Breast epithelium (tissue), 4 donors: ENCODE results near the gene COG8. TPM values are rescaled to one million over a fixed set of nuclear protein-coding genes. Genes with fewer than 3 reads are reported as not detected.

ENCODE experiments used
- DNase-seq, 2 donors: peaks; one replicate each; pipeline ENCODE4 v3.0.0-alpha.2; 2019; ENCODE audit warnings: low spot score in 2 of 2
- H3K27ac ChIP-seq, 2 donors: fragments of 200-600 bp; sonication (generic) in 1 of 2; one replicate each; pipeline ENCODE4 v1.5.1; 2016 to 2019; ENCODE audit warnings: mild to moderate bottlenecking in 1 of 2
- H3K27me3 ChIP-seq, 2 donors: fragments of 200-600 bp; sonication (generic) in 1 of 2; one replicate each; pipeline versions ENCODE4 v1.5.1 to v1.6.0; 2017 to 2019; ENCODE audit warnings: control low read depth in 1 of 2, mild to moderate bottlenecking in 1 of 2
- H3K36me3 ChIP-seq: fragments of 200-600 bp; one replicate; pipeline ENCODE4 v1.5.1; 2019
- H3K4me1 ChIP-seq, 2 donors: fragments of 200-600 bp; sonication (generic); one replicate each; pipeline ENCODE4 v1.5.1; 2016 to 2019; ENCODE audit warnings: control low read depth in 1 of 2
- H3K4me3 ChIP-seq, 3 donors: fragments of 200-600 bp; sonication (generic); 1 replicate in 2 of 3; 2 replicates in 1 of 3; pipeline ENCODE4 v1.5.1; 2016 to 2019; ENCODE audit warnings: mild to moderate bottlenecking in 3 of 3, moderate library complexity in 2 of 3
- H3K9me3 ChIP-seq, 2 donors: fragments of 200-600 bp; sonication (generic) in 1 of 2; one replicate each; pipeline ENCODE4 v1.5.1; 2016 to 2019; ENCODE audit warnings: control low read depth in 1 of 2
- POLR2A ChIP-seq: fragments of 450-650 bp; IDR thresholded peaks from one replicate; pipeline ENCODE4 v1.6.1; 2016; ENCODE audit warnings: antibody characterized with exemption, mild to moderate bottlenecking, moderate library complexity
- POLR2AphosphoS5 ChIP-seq, 3 donors: sonication (generic); formaldehyde crosslinking; IDR thresholded peaks; one replicate each; pipeline ENCODE4 v1.6.1; 2017; ENCODE audit warnings: antibody characterized with exemption in 3 of 3
- intact Hi-C: fragments of 100-400 bp; cut with DNase I; formaldehyde crosslinking; loops from one replicate; pipeline ENCODE4 v1.15.1; 2023; ENCODE audit warnings: low total_unique reads
- total RNA-seq, 3 donors: library from RNA; depleted of rRNA; stranded (reverse); fragments of >200 nt; gene quantifications; one replicate each; pipeline ENCODE4 v1.1.0, GENCODE V29; 2016
- TF ChIP-seq, protein P1 (sequence below), 3 donors: fragments of 450-650 bp; IDR thresholded peaks; one replicate each; pipeline ENCODE4 v1.5.1; 2016 to 2017; ENCODE audit warnings: antibody characterized with exemption in 3 of 3, mild to moderate bottlenecking in 3 of 3, moderate library complexity in 3 of 3

Gene COG8
- total RNA-seq, 3 donors from 2014 or later: 40.2 to 52.8 (median 44.9) TPM

DNA sequence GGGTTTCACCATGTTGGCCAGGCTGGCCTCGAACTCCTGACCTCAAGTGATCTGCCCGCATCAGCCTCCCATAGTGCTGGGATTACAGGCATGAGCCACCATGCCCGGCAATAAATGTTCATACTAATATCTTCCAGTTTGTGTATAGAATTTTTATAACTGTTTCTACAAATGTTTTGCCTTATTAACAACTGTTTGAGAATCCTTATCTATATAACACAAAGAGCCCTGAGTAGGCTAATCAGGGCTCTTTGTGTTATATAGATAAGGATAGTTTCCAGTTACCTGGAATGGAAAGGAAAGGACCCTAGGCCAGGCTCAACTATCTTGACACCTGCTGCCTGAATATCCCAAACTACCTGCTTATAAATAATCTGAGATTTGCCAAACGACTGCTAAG, 29.5 kb upstream of the COG8 start:
- Histone ChIP-seq H3K4me1 (no peaks in the 10 kb centered on the region), H3K36me3 (no peaks in the 10 kb centered on the region), H3K27me3 (no peaks in the 10 kb centered on the region), H3K27ac (no peak overlapping the region), H3K4me3 (no peak overlapping the region), H3K9me3 (no peaks in the 10 kb centered on the region)
- TF ChIP-seq, protein P1, sequence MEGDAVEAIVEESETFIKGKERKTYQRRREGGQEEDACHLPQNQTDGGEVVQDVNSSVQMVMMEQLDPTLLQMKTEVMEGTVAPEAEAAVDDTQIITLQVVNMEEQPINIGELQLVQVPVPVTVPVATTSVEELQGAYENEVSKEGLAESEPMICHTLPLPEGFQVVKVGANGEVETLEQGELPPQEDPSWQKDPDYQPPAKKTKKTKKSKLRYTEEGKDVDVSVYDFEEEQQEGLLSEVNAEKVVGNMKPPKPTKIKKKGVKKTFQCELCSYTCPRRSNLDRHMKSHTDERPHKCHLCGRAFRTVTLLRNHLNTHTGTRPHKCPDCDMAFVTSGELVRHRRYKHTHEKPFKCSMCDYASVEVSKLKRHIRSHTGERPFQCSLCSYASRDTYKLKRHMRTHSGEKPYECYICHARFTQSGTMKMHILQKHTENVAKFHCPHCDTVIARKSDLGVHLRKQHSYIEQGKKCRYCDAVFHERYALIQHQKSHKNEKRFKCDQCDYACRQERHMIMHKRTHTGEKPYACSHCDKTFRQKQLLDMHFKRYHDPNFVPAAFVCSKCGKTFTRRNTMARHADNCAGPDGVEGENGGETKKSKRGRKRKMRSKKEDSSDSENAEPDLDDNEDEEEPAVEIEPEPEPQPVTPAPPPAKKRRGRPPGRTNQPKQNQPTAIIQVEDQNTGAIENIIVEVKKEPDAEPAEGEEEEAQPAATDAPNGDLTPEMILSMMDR (IDR thresholded peaks at IDR 0.05): no peak
- TF ChIP-seq POLR2AphosphoS5 (IDR thresholded peaks at IDR 0.05) (no peak), POLR2A (no peak)
- no peak for DNase-seq
- intact Hi-C loops: no loop called here

DNA sequence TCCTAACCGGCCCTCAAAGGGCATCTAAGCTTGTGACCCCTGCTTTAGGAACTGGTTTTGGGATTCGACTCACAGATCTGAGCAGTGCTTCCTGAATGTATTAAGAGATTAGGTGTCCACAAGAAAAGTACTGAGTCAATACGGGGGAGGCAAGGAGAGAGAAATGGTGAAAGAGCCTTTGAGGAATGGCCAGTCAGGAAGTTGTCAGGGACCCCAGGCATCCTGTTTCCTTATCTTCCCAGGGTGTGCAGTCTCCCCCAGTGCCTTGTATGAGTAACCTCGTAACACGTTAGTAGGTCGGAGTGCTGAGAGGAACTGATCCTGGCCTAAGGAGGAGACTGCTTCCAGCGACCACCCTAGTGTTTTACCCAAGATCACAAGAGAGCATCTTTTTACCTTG, 28.6 kb upstream of the COG8 start:
- no peak for TF ChIP-seq POLR2A
- no peak for TF ChIP-seq POLR2AphosphoS5 (IDR thresholded peaks at IDR 0.05)
- TF ChIP-seq, protein P1 (IDR thresholded peaks at IDR 0.05): no peak
- no peak overlapping the region for H3K4me3 ChIP-seq
- H3K27me3 ChIP-seq: no peaks in the 10 kb centered on the region
- no peaks in the 10 kb centered on the region for H3K36me3 ChIP-seq
- no peak overlapping the region for H3K27ac ChIP-seq
- no peaks in the 10 kb centered on the region for H3K4me1 ChIP-seq
- no peaks in the 10 kb centered on the region for H3K9me3 ChIP-seq
- DNase-seq: no peak
- intact Hi-C loops: no loop called here

DNA sequence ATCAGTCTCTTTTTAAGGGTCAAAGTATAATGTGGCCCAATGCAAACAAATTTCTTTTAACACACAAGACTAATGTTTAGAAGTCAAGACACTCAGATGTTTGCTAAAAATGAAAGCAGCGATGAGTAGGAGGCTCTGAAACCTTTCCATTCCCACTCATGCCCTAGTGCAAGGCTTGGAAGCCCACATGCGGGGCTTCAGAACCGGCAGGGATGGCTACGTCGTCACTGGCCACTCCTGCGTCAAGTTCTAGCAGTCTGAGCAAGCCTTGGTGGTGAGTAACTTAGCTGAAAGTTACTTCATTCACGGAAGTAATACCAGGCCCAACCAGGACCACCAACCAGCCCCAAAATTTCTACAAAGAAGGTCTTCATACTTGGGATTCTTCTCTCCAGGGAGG, 27.1 kb upstream of the COG8 start:
- no peak for TF ChIP-seq POLR2A
- TF ChIP-seq, protein P1 (IDR thresholded peaks at IDR 0.05): no peak
- no peak for TF ChIP-seq POLR2AphosphoS5 (IDR thresholded peaks at IDR 0.05)
- Histone ChIP-seq H3K9me3 (no peaks in the 10 kb centered on the region), H3K27ac (no peak overlapping the region), H3K27me3 (no peaks in the 10 kb centered on the region), H3K4me1 (no peaks in the 10 kb centered on the region), H3K36me3 (no peaks in the 10 kb centered on the region), H3K4me3 (no peak overlapping the region)
- intact Hi-C loops: no loop called here
- DNase-seq: no peak

DNA sequence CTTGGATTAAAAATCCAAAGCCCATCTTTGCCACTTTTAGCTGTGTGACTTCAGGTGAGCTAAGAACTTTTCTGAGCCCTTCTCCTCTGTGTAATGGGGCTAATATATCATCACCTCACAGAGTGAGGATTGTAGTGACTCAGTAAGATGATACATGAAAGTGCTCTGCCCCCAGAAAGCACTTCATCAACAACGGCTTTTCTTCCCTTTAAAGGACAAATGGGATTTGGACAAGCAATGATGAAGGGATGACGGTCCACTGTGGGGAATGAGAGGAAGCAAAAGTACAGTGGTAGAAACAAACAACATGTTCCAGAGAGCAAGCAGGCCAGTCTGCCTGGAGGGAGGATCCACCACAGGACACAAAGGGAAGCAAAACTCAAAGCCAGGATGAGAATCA, 26.5 kb upstream of the COG8 start:
- Histone ChIP-seq H3K36me3 (no peaks in the 10 kb centered on the region), H3K27me3 (no peaks in the 10 kb centered on the region), H3K9me3 (no peaks in the 10 kb centered on the region), H3K4me3 (no peak overlapping the region), H3K4me1 (no peaks in the 10 kb centered on the region), H3K27ac (no peak overlapping the region)
- DNase-seq: no peak
- TF ChIP-seq POLR2AphosphoS5 (IDR thresholded peaks at IDR 0.05) (no peak), POLR2A (no peak)
- TF ChIP-seq, protein P1 (IDR thresholded peaks at IDR 0.05): no peak
- intact Hi-C loops: no loop called here

DNA sequence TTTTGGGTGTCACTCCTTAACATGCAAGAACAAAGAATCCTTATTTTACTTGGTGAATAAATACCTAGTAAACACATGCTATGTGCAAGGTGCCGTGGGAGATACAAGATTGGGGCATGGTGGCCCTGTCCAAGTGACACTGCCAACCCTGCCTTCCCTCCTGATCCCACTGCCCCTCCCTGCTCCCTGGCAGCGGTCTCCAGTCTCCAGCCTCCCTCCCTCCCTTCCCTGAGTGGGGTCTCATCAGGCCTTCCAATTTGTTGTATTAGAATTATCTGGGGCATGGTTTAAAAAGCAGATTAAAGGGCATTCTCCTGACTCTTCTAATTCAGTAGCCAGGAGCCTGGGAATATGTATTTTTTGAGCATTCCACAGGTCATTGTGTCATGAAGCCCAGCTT, 24.7 kb upstream of the COG8 start:
- Histone ChIP-seq H3K27ac (no peak overlapping the region), H3K4me1 (no peaks in the 10 kb centered on the region), H3K27me3 (no peaks in the 10 kb centered on the region), H3K4me3 (no peak overlapping the region), H3K9me3 (no peaks in the 10 kb centered on the region), H3K36me3 (no peaks in the 10 kb centered on the region)
- no peak for DNase-seq
- TF ChIP-seq POLR2AphosphoS5 (IDR thresholded peaks at IDR 0.05) (no peak), POLR2A (no peak)
- TF ChIP-seq, protein P1 (IDR thresholded peaks at IDR 0.05): no peak
- intact Hi-C loops: no loop called here
